GM23338 (cell line): Measurements from ENCODE around the gene LIAS. TPM values are rescaled to one million over a fixed set of nuclear protein-coding genes. Genes with fewer than 3 reads are reported as not detected.

Experiments used
- ATAC-seq: fragments of 200-7000 bp; cut with Tn5 transposase; 3 replicates; pipeline ENCODE4 v1.9.1; 2020
- DNase-seq: peaks from one replicate; pipeline ENCODE4 v3.0.0-alpha.2; 2015; ENCODE audit warnings: low spot score
- H2AFZ ChIP-seq: fragments of 200-600 bp; sonication (generic); 2 replicates; pipeline ENCODE4 v1.8.0; 2016; ENCODE audit warnings: antibody characterized with exemption, mild to moderate bottlenecking, moderate library complexity
- H3F3A ChIP-seq: fragments of 200-600 bp; sonication (generic); replicated peaks from 2 replicates; pipeline ENCODE4 v1.8.0; 2017; ENCODE audit warnings: antibody characterized with exemption, mixed run types, low read depth
- H3K27ac ChIP-seq: fragments of 200-600 bp; sonication (generic); 2 replicates; pipeline ENCODE4 v1.6.1; 2016; ENCODE audit warnings: low read depth
- H3K27me3 ChIP-seq: fragments of 200-600 bp; sonication (generic); 2 replicates; pipeline ENCODE4 v1.8.0; 2016; ENCODE audit warnings: mild to moderate bottlenecking, mixed run types, moderate library complexity; ENCODE audit not compliant: insufficient read depth
- H3K36me3 ChIP-seq: fragments of 200-600 bp; sonication (generic); 2 replicates; pipeline ENCODE4 v1.8.0; 2016; ENCODE audit warnings: mild to moderate bottlenecking; ENCODE audit not compliant: insufficient read depth
- H3K4me1 ChIP-seq: fragments of 200-600 bp; sonication (generic); 2 replicates; pipeline ENCODE4 v1.8.0; 2016; ENCODE audit warnings: mild to moderate bottlenecking, moderate library complexity; ENCODE audit not compliant: insufficient read depth
- H3K4me2 ChIP-seq: fragments of 200-600 bp; sonication (generic); 2 replicates; pipeline ENCODE4 v1.7.1; 2017; ENCODE audit warnings: mixed run types
- H3K4me3 ChIP-seq: fragments of 200-600 bp; sonication (generic); 2 replicates; pipeline ENCODE4 v1.6.1; 2016; ENCODE audit warnings: mixed run types
- H3K79me2 ChIP-seq: fragments of 200-600 bp; sonication (generic); replicated peaks from 2 replicates; pipeline ENCODE4 v1.8.0; 2017; ENCODE audit warnings: mild to moderate bottlenecking; ENCODE audit not compliant: insufficient read depth
- H3K9me2 ChIP-seq: fragments of 200-600 bp; sonication (generic); 2 replicates; pipeline ENCODE4 v1.8.0; 2017; ENCODE audit not compliant: insufficient read depth
- H4K20me1 ChIP-seq: fragments of 200-600 bp; sonication (generic); replicated peaks from 2 replicates; pipeline ENCODE4 v1.8.0; 2017; ENCODE audit warnings: mild to moderate bottlenecking; ENCODE audit not compliant: insufficient read depth
- H3K27ac Mint-ChIP-seq: 2 replicates; pipeline ENCODE4 v1.8.0; 2020; ENCODE audit warnings: inconsistent platforms, mild to moderate bottlenecking, moderate library complexity, mixed read lengths
- H3K27me3 Mint-ChIP-seq: 3 replicates; pipeline ENCODE4 v1.8.0; 2022; ENCODE audit warnings: low read depth, mild to moderate bottlenecking, moderate library complexity, mixed read lengths, inconsistent platforms; ENCODE audit not compliant: insufficient read depth, poor library complexity
- H3K36me3 Mint-ChIP-seq: 3 replicates; pipeline ENCODE4 v1.8.0; 2021; ENCODE audit warnings: low read depth, mild to moderate bottlenecking, inconsistent platforms, moderate library complexity, mixed read lengths
- H3K4me1 Mint-ChIP-seq: 3 replicates; pipeline ENCODE4 v1.8.0; 2020; ENCODE audit warnings: mild to moderate bottlenecking, inconsistent platforms, mixed read lengths
- H3K4me3 Mint-ChIP-seq: 3 replicates; pipeline ENCODE4 v1.8.0; 2021; ENCODE audit warnings: moderate library complexity, mild to moderate bottlenecking, inconsistent platforms, mixed read lengths
- H3K9me3 Mint-ChIP-seq: 3 replicates; pipeline ENCODE4 v1.8.0; 2020; ENCODE audit warnings: moderate library complexity, mild to moderate bottlenecking, inconsistent platforms, mixed read lengths
- CTCF ChIP-seq, 2 experiments: fragments of 200-600 bp in 1 of 2; sonication (generic) in 1 of 2; conservative IDR thresholded peaks; 2 replicates each; pipeline versions ENCODE4 v1.5.1 to v1.6.1; 2016 to 2017; ENCODE audit warnings: antibody characterized with exemption in 2 of 2, low read depth in 2 of 2, mild to moderate bottlenecking in 2 of 2, moderate library complexity in 1 of 2
- ETS1 ChIP-seq: IDR thresholded peaks from 2 replicates; pipeline ENCODE4 v1.6.1; 2016; ENCODE audit warnings: antibody characterized with exemption
- EZH2 ChIP-seq: fragments of 200-600 bp; sonication (generic); IDR thresholded peaks from one replicate; pipeline ENCODE4 v1.8.0; 2017; ENCODE audit warnings: antibody characterized with exemption, mild to moderate bottlenecking, low read depth; ENCODE audit not compliant: unreplicated experiment
- EZH2phosphoT487 ChIP-seq: fragments of 200-600 bp; sonication (generic); IDR thresholded peaks from one replicate; pipeline ENCODE4 v1.8.1; 2018; ENCODE audit warnings: antibody characterized with exemption; ENCODE audit not compliant: unreplicated experiment
- JUNB ChIP-seq: IDR thresholded peaks from one replicate; pipeline ENCODE4 v1.6.1; 2016; ENCODE audit warnings: antibody characterized with exemption; ENCODE audit not compliant: unreplicated experiment
- NANOG ChIP-seq: IDR thresholded peaks from 2 replicates; pipeline ENCODE4 v1.6.1; 2016; ENCODE audit warnings: antibody characterized with exemption, borderline replicate concordance
- POLR2AphosphoS5 ChIP-seq: IDR thresholded peaks from 2 replicates; pipeline ENCODE4 v1.6.1; 2016; ENCODE audit warnings: antibody characterized with exemption, low read depth
- REST ChIP-seq: IDR thresholded peaks from one replicate; pipeline ENCODE4 v1.6.1; 2018; ENCODE audit warnings: antibody characterized with exemption; ENCODE audit not compliant: unreplicated experiment
- ZNF114 ChIP-seq: fragments of 250-450 bp; sonication (Bioruptor Pico); IDR thresholded peaks from 2 replicates; pipeline ENCODE4 v1.5.0; 2020; ENCODE audit warnings: mild to moderate bottlenecking, moderate library complexity
- polyA plus RNA-seq: library from polyadenylated mRNA; unstranded; fragments of >200 nt; fragmentation: Nextera tagmentation; extraction: Ambion mirVana; gene quantifications from 2 replicates; pipeline ENCODE4 v1.2.1, GENCODE V29; 2016
- total RNA-seq: library from RNA; depleted of rRNA; stranded (reverse); fragments of >200 nt; shearing (Covaris generic); gene quantifications from 2 replicates; pipeline ENCODE4 v1.2.3, GENCODE V29; 2014
- TF ChIP-seq, protein P1 (sequence below): fragments of 250-450 bp; sonication (Bioruptor Pico); IDR thresholded peaks from 2 replicates; pipeline ENCODE4 v1.5.0; 2020; ENCODE audit warnings: mild to moderate bottlenecking, moderate library complexity

Gene LIAS
- total and polyA plus RNA-seq, 2 experiments from 2014 or later = 17.5 to 18.7 TPM

DNA sequence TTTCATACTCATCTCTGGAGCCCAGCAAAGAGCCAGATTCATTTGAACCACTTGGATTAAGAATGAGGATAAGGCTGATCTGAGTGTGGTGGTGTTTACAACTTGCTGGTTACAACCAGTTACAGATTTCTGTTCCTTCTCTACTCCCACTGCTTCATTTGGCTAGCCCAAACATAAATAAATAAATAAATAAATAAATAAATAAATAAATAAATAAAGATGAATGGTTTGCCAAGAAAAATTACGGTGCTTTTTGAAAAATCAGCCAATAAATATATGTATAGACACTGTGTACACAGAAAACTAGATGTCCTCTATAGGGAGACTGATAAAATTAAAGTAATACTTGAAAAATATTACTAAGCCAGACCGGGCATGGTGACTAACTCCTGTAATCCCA lies 17.3 kb upstream of the LIAS start (continued):
- TF ChIP-seq, protein P1, sequence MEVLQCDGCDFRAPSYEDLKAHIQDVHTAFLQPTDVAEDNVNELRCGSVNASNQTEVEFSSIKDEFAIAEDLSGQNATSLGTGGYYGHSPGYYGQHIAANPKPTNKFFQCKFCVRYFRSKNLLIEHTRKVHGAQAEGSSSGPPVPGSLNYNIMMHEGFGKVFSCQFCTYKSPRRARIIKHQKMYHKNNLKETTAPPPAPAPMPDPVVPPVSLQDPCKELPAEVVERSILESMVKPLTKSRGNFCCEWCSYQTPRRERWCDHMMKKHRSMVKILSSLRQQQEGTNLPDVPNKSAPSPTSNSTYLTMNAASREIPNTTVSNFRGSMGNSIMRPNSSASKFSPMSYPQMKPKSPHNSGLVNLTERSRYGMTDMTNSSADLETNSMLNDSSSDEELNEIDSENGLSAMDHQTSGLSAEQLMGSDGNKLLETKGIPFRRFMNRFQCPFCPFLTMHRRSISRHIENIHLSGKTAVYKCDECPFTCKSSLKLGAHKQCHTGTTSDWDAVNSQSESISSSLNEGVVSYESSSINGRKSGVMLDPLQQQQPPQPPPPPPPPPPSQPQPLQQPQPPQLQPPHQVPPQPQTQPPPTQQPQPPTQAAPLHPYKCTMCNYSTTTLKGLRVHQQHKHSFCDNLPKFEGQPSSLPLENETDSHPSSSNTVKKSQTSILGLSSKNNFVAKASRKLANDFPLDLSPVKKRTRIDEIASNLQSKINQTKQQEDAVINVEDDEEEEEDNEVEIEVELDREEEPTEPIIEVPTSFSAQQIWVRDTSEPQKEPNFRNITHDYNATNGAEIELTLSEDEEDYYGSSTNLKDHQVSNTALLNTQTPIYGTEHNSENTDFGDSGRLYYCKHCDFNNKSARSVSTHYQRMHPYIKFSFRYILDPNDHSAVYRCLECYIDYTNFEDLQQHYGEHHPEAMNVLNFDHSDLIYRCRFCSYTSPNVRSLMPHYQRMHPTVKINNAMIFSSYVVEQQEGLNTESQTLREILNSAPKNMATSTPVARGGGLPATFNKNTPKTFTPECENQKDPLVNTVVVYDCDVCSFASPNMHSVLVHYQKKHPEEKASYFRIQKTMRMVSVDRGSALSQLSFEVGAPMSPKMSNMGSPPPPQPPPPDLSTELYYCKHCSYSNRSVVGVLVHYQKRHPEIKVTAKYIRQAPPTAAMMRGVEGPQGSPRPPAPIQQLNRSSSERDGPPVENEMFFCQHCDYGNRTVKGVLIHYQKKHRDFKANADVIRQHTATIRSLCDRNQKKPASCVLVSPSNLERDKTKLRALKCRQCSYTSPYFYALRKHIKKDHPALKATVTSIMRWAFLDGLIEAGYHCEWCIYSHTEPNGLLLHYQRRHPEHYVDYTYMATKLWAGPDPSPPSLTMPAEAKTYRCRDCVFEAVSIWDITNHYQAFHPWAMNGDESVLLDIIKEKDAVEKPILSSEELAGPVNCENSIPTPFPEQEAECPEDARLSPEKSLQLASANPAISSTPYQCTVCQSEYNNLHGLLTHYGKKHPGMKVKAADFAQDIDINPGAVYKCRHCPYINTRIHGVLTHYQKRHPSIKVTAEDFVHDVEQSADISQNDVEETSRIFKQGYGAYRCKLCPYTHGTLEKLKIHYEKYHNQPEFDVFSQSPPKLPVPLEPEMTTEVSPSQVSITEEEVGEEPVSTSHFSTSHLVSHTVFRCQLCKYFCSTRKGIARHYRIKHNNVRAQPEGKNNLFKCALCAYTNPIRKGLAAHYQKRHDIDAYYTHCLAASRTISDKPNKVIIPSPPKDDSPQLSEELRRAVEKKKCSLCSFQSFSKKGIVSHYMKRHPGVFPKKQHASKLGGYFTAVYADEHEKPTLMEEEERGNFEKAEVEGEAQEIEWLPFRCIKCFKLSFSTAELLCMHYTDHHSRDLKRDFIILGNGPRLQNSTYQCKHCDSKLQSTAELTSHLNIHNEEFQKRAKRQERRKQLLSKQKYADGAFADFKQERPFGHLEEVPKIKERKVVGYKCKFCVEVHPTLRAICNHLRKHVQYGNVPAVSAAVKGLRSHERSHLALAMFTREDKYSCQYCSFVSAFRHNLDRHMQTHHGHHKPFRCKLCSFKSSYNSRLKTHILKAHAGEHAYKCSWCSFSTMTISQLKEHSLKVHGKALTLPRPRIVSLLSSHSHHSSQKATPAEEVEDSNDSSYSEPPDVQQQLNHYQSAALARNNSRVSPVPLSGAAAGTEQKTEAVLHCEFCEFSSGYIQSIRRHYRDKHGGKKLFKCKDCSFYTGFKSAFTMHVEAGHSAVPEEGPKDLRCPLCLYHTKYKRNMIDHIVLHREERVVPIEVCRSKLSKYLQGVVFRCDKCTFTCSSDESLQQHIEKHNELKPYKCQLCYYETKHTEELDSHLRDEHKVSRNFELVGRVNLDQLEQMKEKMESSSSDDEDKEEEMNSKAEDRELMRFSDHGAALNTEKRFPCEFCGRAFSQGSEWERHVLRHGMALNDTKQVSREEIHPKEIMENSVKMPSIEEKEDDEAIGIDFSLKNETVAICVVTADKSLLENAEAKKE (CRISPR knock-in tag) = no peak
- TF ChIP-seq JUNB (no peak), CTCF (conservative IDR thresholded peaks at IDR 0.05; ENCODE audit: low read depth in 2 of 2) (no peak), NANOG (no peak)

DNA sequence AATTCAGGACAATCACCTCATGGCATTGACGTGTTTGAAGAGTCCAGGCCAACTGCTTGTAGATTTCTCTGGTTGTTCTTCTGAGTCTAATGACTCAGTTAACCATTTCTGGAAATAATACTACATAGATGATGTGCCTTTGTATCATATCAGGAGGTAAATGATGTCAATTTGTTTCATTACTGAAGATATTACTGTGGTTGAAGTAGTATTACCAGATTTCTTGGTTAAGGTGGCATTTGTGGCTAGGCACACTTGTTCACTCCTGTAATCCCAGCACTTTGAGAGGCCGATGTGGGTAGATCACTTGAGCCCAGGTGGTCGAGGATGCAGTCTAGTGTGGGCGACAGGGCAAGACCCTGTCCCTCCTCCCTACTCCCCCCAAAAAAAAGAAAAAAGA lies 15.9 kb upstream of the LIAS start:
- Histone ChIP-seq H3K4me2 (no peak overlapping the region), H4K20me1 (no peaks in the 10 kb centered on the region), H3K4me3 (no peak overlapping the region), H3K36me3 (no peaks in the 10 kb centered on the region), H3K4me1 (0 out of 2 replicates have a peak, but pooled peaks cover under 1% of the 10 kb centered on the region), H3F3A (peaks cover 12% of the 10 kb centered on the region; the same call in 1 of the 2 replicates), H3K9me2 (no peaks in the 10 kb centered on the region), H2AFZ (no peak overlapping the region), H3K27ac (no peak overlapping the region), H3K79me2 (no peaks in the 10 kb centered on the region), H3K27me3 (no peaks in the 10 kb centered on the region)
- no peak for ATAC-seq
- no peaks in the 10 kb centered on the region for H3K36me3 Mint-ChIP-seq
- no peak overlapping the region for H3K4me3 Mint-ChIP-seq
- peaks cover 7% of the 10 kb centered on the region; the same call in 2 of the 3 replicates for H3K4me1 Mint-ChIP-seq
- H3K9me3 Mint-ChIP-seq = no peaks in the 10 kb centered on the region
- no peak for DNase-seq
- H3K27ac Mint-ChIP-seq = no peak overlapping the region
- peaks cover 10% of the 10 kb centered on the region for H3K27me3 Mint-ChIP-seq
- TF ChIP-seq CTCF (conservative IDR thresholded peaks at IDR 0.05; ENCODE audit: low read depth in 2 of 2) = no peak
- no peak for TF ChIP-seq ETS1
- TF ChIP-seq EZH2 = no peak
- no peak for TF ChIP-seq POLR2AphosphoS5
- no peak for TF ChIP-seq ZNF114
- TF ChIP-seq NANOG = no peak
- no peak for TF ChIP-seq EZH2phosphoT487
- TF ChIP-seq REST = no peak
